ENCODE results near the gene SKIDA1. TPM values are rescaled to one million over a fixed set of nuclear protein-coding genes. Genes with fewer than 3 reads are reported as not detected.

The SKIDA1 gene
- total RNA-seq, 2 donors from 2014 or later: 0.78 to 1.3 TPM

GRCh38 chr10:21529032-21529910, 3.8 kb upstream of the SKIDA1 start:
- WGBS, 2 donors: 61 to 62% methylated on average over 9 of the region's 9 CpGs
- H3K9me3 ChIP-seq: no peaks in the 10 kb centered on the region
- H3K36me3 ChIP-seq (replicated peaks in 1 of 2; ENCODE audit: insufficient read depth in 1 of 2, low read depth in 2 of 2): no peaks in the 10 kb centered on the region
- H3K4me1 ChIP-seq: peaks cover 20% of the 10 kb centered on the region
- TF ChIP-seq CTCF (IDR thresholded peaks at IDR 0.05) (no peak), POLR2A (IDR thresholded peaks at IDR 0.05) (no peak)
- ATAC-seq (no peak), DNase-seq (no peak)
- H3K4me3 ChIP-seq: no peak overlapping the region
- intact Hi-C loops (cut with DNase I): no loop called here
- H3K27ac ChIP-seq: peak overlapping the region; percentile 95 to 99 (median 97)
- H3K27me3 ChIP-seq: no peaks in the 10 kb centered on the region

- Histone ChIP-seq H3K36me3 (replicated peaks in 1 of 2; ENCODE audit: insufficient read depth in 1 of 2, low read depth in 2 of 2) (no peaks in the 10 kb centered on the region), H3K9me3 (no peaks in the 10 kb centered on the region), H3K4me3 (no peak overlapping the region), H3K27me3 (no peaks in the 10 kb centered on the region), H3K4me1 (peaks cover 28% of the 10 kb centered on the region), H3K27ac (peak overlapping the region; percentile 95 to 99 (median 97))
- no peak for TF ChIP-seq CTCF (IDR thresholded peaks at IDR 0.05)
- ATAC-seq (no peak), DNase-seq (no peak)
- intact Hi-C loops (cut with DNase I): no loop called here
- 42 to 45% methylated on average over 8 of the region's 8 CpGs for WGBS, 2 donors
These were observed 3.0 kb upstream of the SKIDA1 start for GRCh38 chr10:21528236-21529031.

- intact Hi-C loops (cut with DNase I): no loop called here
- TF ChIP-seq CTCF (IDR thresholded peaks at IDR 0.05): no peak
- no peak for TF ChIP-seq POLR2A (IDR thresholded peaks at IDR 0.05)
- H3K4me3 ChIP-seq: peak overlapping the region in 1 of 2 donors; percentile 25
- H3K27ac ChIP-seq: peak overlapping the region; percentile 95 to 99 (median 97)
- DNase-seq: no peak
- no peak for ATAC-seq
- H3K9me3 ChIP-seq: no peaks in the 10 kb centered on the region
- 17 to 19% methylated on average over 18 of the region's 18 CpGs for WGBS, 2 donors
- H3K27me3 ChIP-seq: no peaks in the 10 kb centered on the region
- no peaks in the 10 kb centered on the region for H3K36me3 ChIP-seq (replicated peaks in 1 of 2; ENCODE audit: insufficient read depth in 1 of 2, low read depth in 2 of 2)
- H3K4me1 ChIP-seq: peaks cover 22% of the 10 kb centered on the region
These were observed 2.2 kb upstream of the SKIDA1 start for GRCh38 chr10:21527598-21528235.

- no peak for TF ChIP-seq CTCF (IDR thresholded peaks at IDR 0.05)
- TF ChIP-seq POLR2A (IDR thresholded peaks at IDR 0.05): peak; percentile 24 to 52 (median 36)
- H3K4me3 ChIP-seq: peak overlapping the region; percentile 55 to 79
- no peaks in the 10 kb centered on the region for H3K27me3 ChIP-seq
- no peaks in the 10 kb centered on the region for H3K36me3 ChIP-seq (replicated peaks in 1 of 2; ENCODE audit: insufficient read depth in 1 of 2, low read depth in 2 of 2)
- H3K4me1 ChIP-seq: peaks cover 17% of the 10 kb centered on the region
- ATAC-seq (peak; percentile 37), DNase-seq (peak; percentile 60 to 71 (median 68))
- H3K27ac ChIP-seq: peak overlapping the region; percentile 95 to 99 (median 97)
- intact Hi-C loops (cut with DNase I): no loop called here
- no peaks in the 10 kb centered on the region for H3K9me3 ChIP-seq
- WGBS, 2 donors: 0 to 1% methylated on average over 24 to 64 of the region's 68 CpGs
These were observed 1.5 kb upstream of the SKIDA1 start for GRCh38 chr10:21526860-21527597.

Measured in body of pancreas (tissue), 4 donors.